ENCODE measurements around the gene AGGF1. TPM values are rescaled to one million over a fixed set of nuclear protein-coding genes. Genes with fewer than 3 reads are reported as not detected.
A peak's percentile ranks its signal among the peaks of the same experiment; 100 is the strongest.

AGGF1 gene
- total RNA-seq, 4 donors from 2014 or later: 17.5 to 21.2 (median 19.0) TPM

- TF ChIP-seq POLR2A (IDR thresholded peaks at IDR 0.05) (no peak), CTCF (IDR thresholded peaks at IDR 0.05) (no peak), POLR2AphosphoS5 (IDR thresholded peaks at IDR 0.05) (no peak), EP300 (IDR thresholded peaks at IDR 0.05) (no peak)
- Histone ChIP-seq H3K27ac (no peak overlapping the region), H3K27me3 (peaks cover 18% of the 10 kb centered on the region), H3K4me1 (no peaks in the 10 kb centered on the region), H3K36me3 (no peaks in the 10 kb centered on the region), H3K4me3 (no peak overlapping the region), H3K9me3 (no peaks in the 10 kb centered on the region)
- 63 to 68% methylated on average over 3 to 7 of the region's 7 CpGs for WGBS, 2 donors (ENCODE audit: low coverage in 1 of 2)
- ATAC-seq: no peak
Measured at GRCh38 chr5:77022511-77023417, 7.4 kb upstream of the AGGF1 start.

DNA sequence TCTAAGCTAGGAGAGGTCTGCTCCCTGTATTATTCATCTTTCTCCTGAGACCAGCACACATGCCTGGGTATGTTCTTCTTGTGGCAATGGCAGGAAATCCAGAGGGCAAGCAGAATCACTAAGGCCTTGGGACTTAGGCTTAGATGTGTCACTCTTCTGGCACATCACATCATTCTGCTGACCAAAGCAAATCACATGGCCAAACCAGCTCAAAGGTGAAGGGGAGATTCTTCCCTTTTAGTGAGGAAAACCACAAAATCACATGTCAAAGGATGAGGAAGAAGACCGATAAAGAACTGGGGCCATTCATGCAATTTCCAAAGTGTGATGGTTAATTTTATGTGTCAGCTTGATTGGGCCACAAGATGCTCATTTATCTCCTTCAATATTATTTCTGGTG is 5.7 kb upstream of the AGGF1 start:
- TF ChIP-seq EP300 (IDR thresholded peaks at IDR 0.05) (no peak), POLR2A (IDR thresholded peaks at IDR 0.05) (no peak), POLR2AphosphoS5 (IDR thresholded peaks at IDR 0.05) (no peak), CTCF (IDR thresholded peaks at IDR 0.05) (no peak)
- no peak overlapping the region for H3K4me3 ChIP-seq
- H3K27me3 ChIP-seq: peaks cover 13% of the 10 kb centered on the region
- H3K36me3 ChIP-seq: no peaks in the 10 kb centered on the region
- WGBS, 2 donors (ENCODE audit: low coverage in 1 of 2): 75 to 100% methylated on average over 1 of the region's 1 CpG
- no peaks in the 10 kb centered on the region for H3K9me3 ChIP-seq
- H3K4me1 ChIP-seq: peaks cover 0 to 2% (median 0%) of the 10 kb centered on the region in 3 donors
- no peak for ATAC-seq
- H3K27ac ChIP-seq: no peak overlapping the region

- 93 to 100% methylated on average over 2 to 4 of the region's 4 CpGs for WGBS, 2 donors (ENCODE audit: low coverage in 1 of 2)
- H3K4me1 ChIP-seq: peaks cover 0 to 31% (median 9%) of the 10 kb centered on the region in 3 donors
- H3K27me3 ChIP-seq: no peaks in the 10 kb centered on the region
- no peaks in the 10 kb centered on the region for H3K36me3 ChIP-seq
- ATAC-seq: no peak
- no peak overlapping the region for H3K27ac ChIP-seq
- H3K9me3 ChIP-seq: no peaks in the 10 kb centered on the region
- TF ChIP-seq CTCF (IDR thresholded peaks at IDR 0.05): no peak
- no peak for TF ChIP-seq POLR2AphosphoS5 (IDR thresholded peaks at IDR 0.05)
- no peak for TF ChIP-seq EP300 (IDR thresholded peaks at IDR 0.05)
- no peak overlapping the region for H3K4me3 ChIP-seq
Measured at GRCh38 chr5:77028631-77029375, 1.4 kb upstream of the AGGF1 start.

GRCh38 chr5:77029376-77029885 is 773 bp upstream of the AGGF1 start:
- WGBS, 2 donors (ENCODE audit: low coverage in 1 of 2): 80 to 100% methylated on average over 2 of the region's 2 CpGs
- TF ChIP-seq POLR2A (IDR thresholded peaks at IDR 0.05): no peak
- no peak for TF ChIP-seq CTCF (IDR thresholded peaks at IDR 0.05)
- no peak for TF ChIP-seq POLR2AphosphoS5 (IDR thresholded peaks at IDR 0.05)
- no peak for TF ChIP-seq EP300 (IDR thresholded peaks at IDR 0.05)
- Histone ChIP-seq H3K27ac (peak overlapping the region in 3 of 4 donors; percentile 90 to 93 (median 91)), H3K4me3 (peak overlapping the region; percentile 90 to 92), H3K36me3 (peaks cover 0 to under 1% of the 10 kb centered on the region in 2 donors), H3K27me3 (no peaks in the 10 kb centered on the region), H3K9me3 (no peaks in the 10 kb centered on the region), H3K4me1 (peaks cover 0 to 31% (median 9%) of the 10 kb centered on the region in 3 donors)
- no peak for ATAC-seq

All from gastroesophageal sphincter (tissue), 4 donors.